A549 (cell line): ENCODE measurements around the gene PRDM9. TPM values are rescaled to one million over a fixed set of nuclear protein-coding genes. Genes with fewer than 3 reads are reported as not detected.
"Not testable (repeated sequence)": the region's sequence is repeated elsewhere in the genome, so short reads cannot be mapped to it uniquely, and the experiment has no call there.

ENCODE experiments used
- ATAC-seq, 2 experiments: fragments of 200-7000 bp in 1 of 2; fragments of >200 bp in 1 of 2; cut with Nextera tagmentation in 1 of 2; cut with Tn5 transposase in 1 of 2; 3 replicates each; pipeline versions ENCODE4 v1.8.0 to v1.9.1; 2018 to 2020; ENCODE audit warnings: mild to moderate bottlenecking in 1 of 2, moderate library complexity in 1 of 2
- CTCF ChIA-PET: fragments of 300-600 bp; sonication (Branson Sonifier 250); formaldehyde crosslinking; extraction: SDS; loops from one replicate; lab custom pipeline; 2021; ENCODE audit warnings: antibody characterized with exemption, inconsistent platforms; lab: Yijun Ruan, JAX
- POLR2A ChIA-PET: fragments of 350-600 bp; formaldehyde crosslinking; extraction: SDS; loops from one replicate; lab custom pipeline; 2021; ENCODE audit warnings: antibody characterized with exemption, inconsistent platforms; lab: Yijun Ruan, JAX
- DNase-seq, 2 experiments: peaks; one replicate each; pipeline versions ENCODE4 v3.0.0 to v3.0.0-alpha.2; 2011 to 2016; ENCODE audit warnings: low read depth in 1 of 2, low spot score in 1 of 2
- FAIRE-seq: peaks from 2 replicates; lab custom pipeline; 2011; peaks lifted over from hg19 to GRCh38; lab: Jason Lieb, UNC
- H3K27ac ChIP-seq, 2 experiments: fragments of >200 bp; sonication (Bioruptor Twin); formaldehyde crosslinking; 3 replicates each; pipeline ENCODE4 v1.5.1; 2016 to 2017
- H3K4me1 ChIP-seq: fragments of >200 bp; sonication (Bioruptor Twin); formaldehyde crosslinking; 3 replicates; pipeline ENCODE4 v1.6.1; 2016
- H3K4me2 ChIP-seq: fragments of >200 bp; sonication (Bioruptor Twin); formaldehyde crosslinking; 3 replicates; pipeline ENCODE4 v1.6.1; 2016
- H3K4me3 ChIP-seq: fragments of >200 bp; sonication (Bioruptor Twin); formaldehyde crosslinking; 3 replicates; pipeline ENCODE4 v1.5.1; 2016
- H3K9me3 ChIP-seq: fragments of >200 bp; sonication (Bioruptor Twin); formaldehyde crosslinking; 3 replicates; pipeline ENCODE4 v1.6.1; 2016
- BHLHE40 ChIP-seq: IDR thresholded peaks from 2 replicates; pipeline ENCODE4 v1.6.1; 2012; ENCODE audit warnings: low read depth, low read length, inconsistent platforms
- CBX2 ChIP-seq: fragments of 200-600 bp; sonication (generic); IDR thresholded peaks from 2 replicates; pipeline ENCODE4 v1.6.1; 2016; ENCODE audit warnings: low read depth, mild to moderate bottlenecking, borderline replicate concordance
- CBX8 ChIP-seq: fragments of 200-600 bp; sonication (generic); IDR thresholded peaks from 2 replicates; pipeline ENCODE4 v1.6.1; 2016
- CEBPB ChIP-seq, 2 experiments: fragments of >200 bp in 1 of 2; sonication (Bioruptor Twin) in 1 of 2; formaldehyde crosslinking in 1 of 2; IDR thresholded peaks; 2 replicates each; pipeline ENCODE4 v1.6.1; 2012 to 2016
- CHD2 ChIP-seq: fragments of 150-350 bp; IDR thresholded peaks from 2 replicates; pipeline ENCODE4 v1.6.1; 2014; ENCODE audit warnings: low read length; ENCODE audit not compliant: partially characterized antibody
- CHD4 ChIP-seq: fragments of 200-600 bp; sonication (generic); IDR thresholded peaks from 2 replicates; pipeline ENCODE4 v1.6.1; 2016; ENCODE audit warnings: antibody characterized with exemption, mild to moderate bottlenecking, borderline replicate concordance
- EHMT2 ChIP-seq: fragments of 200-600 bp; sonication (generic); IDR thresholded peaks from 2 replicates; pipeline ENCODE4 v1.6.1; 2016; ENCODE audit warnings: antibody characterized with exemption, low read depth, mild to moderate bottlenecking, moderate library complexity
- ESRRA ChIP-seq: fragments of 150-350 bp; IDR thresholded peaks from 2 replicates; pipeline ENCODE4 v1.6.1; 2014; ENCODE audit warnings: mild to moderate bottlenecking, low read length, borderline replicate concordance
- FOSL2 ChIP-seq, 2 experiments: fragments of 450-650 bp in 1 of 2; fragments of >200 bp in 1 of 2; sonication (Bioruptor Twin) in 1 of 2; formaldehyde crosslinking; IDR thresholded peaks; 2 replicates each; pipeline versions ENCODE4 v1.5.0 to v1.6.1; 2016 to 2020; ENCODE audit warnings: mild to moderate bottlenecking in 1 of 2, moderate library complexity in 1 of 2
- GATA3 ChIP-seq: IDR thresholded peaks from 2 replicates; pipeline ENCODE4 v1.6.1; 2012; ENCODE audit warnings: borderline replicate concordance
- HOXA7 ChIP-seq: fragments of 250-450 bp; sonication (Bioruptor Pico); IDR thresholded peaks from 2 replicates; pipeline ENCODE4 v1.5.0; 2020; ENCODE audit warnings: mild to moderate bottlenecking, moderate library complexity
- HOXB13 ChIP-seq: fragments of 250-450 bp; sonication (Bioruptor Pico); IDR thresholded peaks from 2 replicates; pipeline ENCODE4 v1.5.0; 2020; ENCODE audit warnings: low read depth, mild to moderate bottlenecking, moderate library complexity
- JUN ChIP-seq, 2 experiments: fragments of >200 bp; sonication (Bioruptor Twin); formaldehyde crosslinking; IDR thresholded peaks; 2 replicates in 1 of 2; 3 replicates in 1 of 2; pipeline ENCODE4 v1.6.1; 2016 to 2017
- KDM5A ChIP-seq: fragments of 200-600 bp; sonication (generic); IDR thresholded peaks from 2 replicates; pipeline ENCODE4 v1.6.1; 2016; ENCODE audit warnings: antibody characterized with exemption, mild to moderate bottlenecking
- MAFK ChIP-seq: fragments of 450-650 bp; IDR thresholded peaks from 2 replicates; pipeline ENCODE4 v1.6.1; 2014; ENCODE audit not compliant: partially characterized antibody
- MAZ ChIP-seq: fragments of 150-350 bp; IDR thresholded peaks from 2 replicates; pipeline ENCODE4 v1.6.1; 2014; ENCODE audit warnings: antibody characterized with exemption, low read depth, low read length, borderline replicate concordance
- MYC ChIP-seq: IDR thresholded peaks from 2 replicates; pipeline ENCODE4 v1.6.1; 2012; ENCODE audit warnings: mild to moderate bottlenecking, inconsistent platforms, low read length, improper control_type of control experiment, borderline replicate concordance
- NFE2L2 ChIP-seq: fragments of 150-350 bp; conservative IDR thresholded peaks from 2 replicates; pipeline ENCODE4 v1.6.1; 2014; ENCODE audit warnings: low read length
- PHF8 ChIP-seq: fragments of 200-600 bp; sonication (generic); IDR thresholded peaks from 2 replicates; pipeline ENCODE4 v1.6.1; 2016; ENCODE audit warnings: low read depth, mild to moderate bottlenecking, antibody characterized with exemption, moderate library complexity, borderline replicate concordance
- POLR2A ChIP-seq: IDR thresholded peaks from 2 replicates; pipeline ENCODE4 v1.6.1; 2012; ENCODE audit warnings: mild to moderate bottlenecking, low read length
- RFX5 ChIP-seq: fragments of 450-650 bp; IDR thresholded peaks from 2 replicates; pipeline ENCODE4 v1.7.1; 2014; ENCODE audit warnings: antibody characterized with exemption, mild to moderate bottlenecking, moderate library complexity
- RNF2 ChIP-seq: fragments of 200-600 bp; sonication (generic); IDR thresholded peaks from 2 replicates; pipeline ENCODE4 v1.6.1; 2016; ENCODE audit warnings: low read depth, mild to moderate bottlenecking, antibody characterized with exemption, moderate library complexity, borderline replicate concordance
- ZC3H11A ChIP-seq: fragments of 450-650 bp; IDR thresholded peaks from 2 replicates; pipeline ENCODE4 v1.6.1; 2014; ENCODE audit warnings: antibody characterized with exemption, mild to moderate bottlenecking
- WGBS: methylation state at CpG from one replicate; pipeline ENCODE4 v1.1.6; 2017; ENCODE audit errors: missing lambda C conversion rate; 5-methylcytosine and 5-hydroxymethylcytosine counted together
- polyA plus RNA-seq, 4 experiments: library from polyadenylated mRNA; depleted of rRNA in 3 of 4; stranded (reverse); fragments of >200 nt; fragmentation: RNase III in 1 of 4; extraction: RNeasy Plus Mini Kit Qiagen cat#74134 plus additional on column Dnase treatment in 1 of 4; gene quantifications; 2 replicates in 3 of 4; 3 replicates in 1 of 4; pipeline ENCODE4 v1.2.3, GENCODE V29; 2011 to 2017
- TF ChIP-seq, protein P1 (sequence below): fragments of 250-450 bp; sonication (Bioruptor Pico); IDR thresholded peaks from 2 replicates; pipeline ENCODE4 v1.5.0; 2020; ENCODE audit warnings: low read depth, mild to moderate bottlenecking, moderate library complexity
- TF ChIP-seq, protein P2 (sequence below): fragments of >200 bp; sonication (Bioruptor Twin); formaldehyde crosslinking; IDR thresholded peaks from 3 replicates; pipeline ENCODE4 v1.5.1; 2016
- TF ChIP-seq, protein P3 (sequence below): fragments of 200-600 bp; sonication (generic); IDR thresholded peaks from 2 replicates; pipeline ENCODE4 v1.6.1; 2016; ENCODE audit warnings: antibody characterized with exemption, mild to moderate bottlenecking, moderate library complexity

The PRDM9 gene
- polyA plus RNA-seq, 2 of the 4 experiments (the other 2 are of a cell fraction): not detected

DNA sequence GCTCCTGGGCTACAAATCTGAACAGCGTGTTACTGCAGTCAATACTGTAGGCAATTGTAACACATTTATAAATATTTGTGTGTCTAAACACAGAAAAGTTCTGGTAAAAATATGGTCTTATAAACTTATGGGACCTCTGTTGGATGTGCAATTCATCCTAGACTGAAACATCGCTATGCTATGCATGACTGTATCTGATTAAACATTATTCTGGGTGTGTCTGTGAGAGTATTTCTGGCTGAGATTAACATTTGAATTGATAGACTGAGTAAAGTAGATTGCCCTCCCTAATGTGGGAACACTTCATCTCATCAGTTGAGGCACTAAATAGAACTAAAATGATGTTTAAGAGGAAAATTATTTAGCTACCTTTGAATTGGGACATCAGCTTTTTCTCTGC, 24.3 kb upstream of the PRDM9 start (continued):
- TF ChIP-seq CBX2: no peak
- TF ChIP-seq KDM5A: no peak
- no peak for TF ChIP-seq POLR2A
- no peak for TF ChIP-seq PHF8
- TF ChIP-seq BHLHE40: no peak
- no peak for TF ChIP-seq GATA3
- no peak for TF ChIP-seq ESRRA
- TF ChIP-seq, protein P1, sequence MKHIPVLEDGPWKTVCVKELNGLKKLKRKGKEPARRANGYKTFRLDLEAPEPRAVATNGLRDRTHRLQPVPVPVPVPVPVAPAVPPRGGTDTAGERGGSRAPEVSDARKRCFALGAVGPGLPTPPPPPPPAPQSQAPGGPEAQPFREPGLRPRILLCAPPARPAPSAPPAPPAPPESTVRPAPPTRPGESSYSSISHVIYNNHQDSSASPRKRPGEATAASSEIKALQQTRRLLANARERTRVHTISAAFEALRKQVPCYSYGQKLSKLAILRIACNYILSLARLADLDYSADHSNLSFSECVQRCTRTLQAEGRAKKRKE (CRISPR knock-in tag): no peak
- no peak for TF ChIP-seq MYC
- TF ChIP-seq JUN (IDR thresholded peaks at IDR 0.05): no peak

DNA sequence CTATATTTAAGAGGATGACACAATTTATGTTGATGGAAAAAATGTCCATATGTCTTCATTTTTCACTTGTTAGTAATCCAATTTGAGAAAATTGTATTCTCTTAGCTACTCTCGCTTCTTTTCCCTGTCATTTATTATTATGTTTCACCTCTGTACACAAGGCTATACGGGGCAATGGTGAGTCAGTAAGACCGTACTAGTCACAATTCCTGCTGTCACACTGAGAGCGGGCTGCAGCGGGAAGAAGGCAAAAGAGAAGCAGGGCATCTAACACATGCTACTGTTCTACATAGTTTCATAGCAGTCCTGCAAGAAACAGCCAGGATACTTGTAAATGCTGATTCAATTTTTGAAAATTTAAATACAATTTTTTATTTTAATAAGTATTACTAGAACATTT, 23.3 kb upstream of the PRDM9 start:
- FAIRE-seq (no peak), DNase-seq (peak in 1 of 2 experiments; percentile 20), ATAC-seq (no peak)
- ChIA-PET CTCF (no interaction called here), POLR2A (no interaction called here)
- no peak overlapping the region for H3K27ac ChIP-seq
- H3K4me1 ChIP-seq: 0 out of 3 replicates have a peak, but pooled peaks cover 4% of the 10 kb centered on the region
- no peak overlapping the region; the same call in 2 of the 3 replicates for H3K4me2 ChIP-seq
- H3K9me3 ChIP-seq: no peaks in the 10 kb centered on the region
- 23% methylated on average over 5 of the region's 5 CpGs for WGBS
- H3K4me3 ChIP-seq: no peak overlapping the region
- TF ChIP-seq FOSL2 (IDR thresholded peaks at IDR 0.05): no peak
- TF ChIP-seq FOSL2 (CRISPR knock-in tag; IDR thresholded peaks at IDR 0.05): 0 out of 2 replicates have a peak, but pooled peaks have one; percentile 4
- TF ChIP-seq, protein P2, sequence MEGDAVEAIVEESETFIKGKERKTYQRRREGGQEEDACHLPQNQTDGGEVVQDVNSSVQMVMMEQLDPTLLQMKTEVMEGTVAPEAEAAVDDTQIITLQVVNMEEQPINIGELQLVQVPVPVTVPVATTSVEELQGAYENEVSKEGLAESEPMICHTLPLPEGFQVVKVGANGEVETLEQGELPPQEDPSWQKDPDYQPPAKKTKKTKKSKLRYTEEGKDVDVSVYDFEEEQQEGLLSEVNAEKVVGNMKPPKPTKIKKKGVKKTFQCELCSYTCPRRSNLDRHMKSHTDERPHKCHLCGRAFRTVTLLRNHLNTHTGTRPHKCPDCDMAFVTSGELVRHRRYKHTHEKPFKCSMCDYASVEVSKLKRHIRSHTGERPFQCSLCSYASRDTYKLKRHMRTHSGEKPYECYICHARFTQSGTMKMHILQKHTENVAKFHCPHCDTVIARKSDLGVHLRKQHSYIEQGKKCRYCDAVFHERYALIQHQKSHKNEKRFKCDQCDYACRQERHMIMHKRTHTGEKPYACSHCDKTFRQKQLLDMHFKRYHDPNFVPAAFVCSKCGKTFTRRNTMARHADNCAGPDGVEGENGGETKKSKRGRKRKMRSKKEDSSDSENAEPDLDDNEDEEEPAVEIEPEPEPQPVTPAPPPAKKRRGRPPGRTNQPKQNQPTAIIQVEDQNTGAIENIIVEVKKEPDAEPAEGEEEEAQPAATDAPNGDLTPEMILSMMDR: no peak

DNA sequence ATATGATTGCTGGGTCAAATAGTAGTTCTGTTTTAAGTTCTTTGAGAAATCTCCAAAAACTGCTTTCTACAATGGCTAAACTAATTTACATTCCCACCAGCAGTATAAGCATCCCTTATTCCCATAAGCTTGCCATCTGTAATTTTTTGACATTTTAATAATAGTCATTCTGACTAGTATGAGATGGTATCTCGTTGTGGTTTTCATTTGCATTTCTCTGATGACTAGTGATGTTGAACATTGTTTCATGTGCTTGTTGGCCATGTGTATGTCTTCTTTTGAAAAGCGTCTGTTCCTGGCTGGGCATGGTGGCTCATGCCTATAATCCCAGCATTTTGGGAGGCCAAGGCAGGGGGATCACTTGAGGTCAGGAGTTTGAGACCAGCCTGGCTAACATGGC, 21.2 kb upstream of the PRDM9 start:
- CTCF ChIA-PET, ATAC-seq, POLR2A ChIA-PET, H3K4me1 ChIP-seq, H3K4me2 ChIP-seq, FAIRE-seq, DNase-seq, H3K27ac ChIP-seq, H3K4me3 ChIP-seq, H3K9me3 ChIP-seq: not testable (repeated sequence)
- 13% methylated on average over 2 of the region's 2 CpGs for WGBS

DNA sequence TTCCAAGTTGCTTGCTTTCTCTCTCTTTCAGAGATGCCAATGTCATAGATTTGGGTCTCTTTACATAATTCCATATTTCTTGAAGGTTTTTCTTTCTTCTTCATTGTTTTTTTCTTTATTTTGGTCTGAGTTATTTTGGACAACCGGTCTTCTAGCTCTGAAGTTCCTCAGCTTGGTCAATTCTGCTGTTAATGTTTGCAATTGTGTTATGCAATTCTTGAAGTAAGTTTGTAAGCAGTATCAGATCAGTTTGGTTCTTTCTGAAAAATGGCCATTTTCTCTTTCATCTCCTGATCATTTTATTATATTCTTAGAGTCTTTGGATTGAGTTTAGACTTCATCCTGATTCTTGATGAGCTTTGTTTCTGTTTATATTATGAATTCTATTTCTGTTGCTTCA, 16.4 kb upstream of the PRDM9 start:
- no peak overlapping the region for H3K4me2 ChIP-seq
- FAIRE-seq (no peak), DNase-seq (no peak), ATAC-seq (no peak)
- H3K4me1 ChIP-seq: no peaks in the 10 kb centered on the region
- H3K27ac ChIP-seq: no peak overlapping the region
- ChIA-PET CTCF (no interaction called here), POLR2A (no interaction called here)
- H3K4me3 ChIP-seq: no peak overlapping the region
- TF ChIP-seq MAZ: no peak
- no peak for TF ChIP-seq ESRRA
- TF ChIP-seq CHD4: no peak
- no peak for TF ChIP-seq CBX8
- no peak for TF ChIP-seq HOXA7 (CRISPR knock-in tag)
- no peak for TF ChIP-seq RFX5
- TF ChIP-seq MYC: no peak
- no peak for TF ChIP-seq PHF8
- no peak for TF ChIP-seq ZC3H11A
- no peak for TF ChIP-seq CEBPB (IDR thresholded peaks at IDR 0.05)
- TF ChIP-seq NFE2L2: no peak
- no peak for TF ChIP-seq MAFK
- TF ChIP-seq CHD2: no peak
- TF ChIP-seq, protein P3, sequence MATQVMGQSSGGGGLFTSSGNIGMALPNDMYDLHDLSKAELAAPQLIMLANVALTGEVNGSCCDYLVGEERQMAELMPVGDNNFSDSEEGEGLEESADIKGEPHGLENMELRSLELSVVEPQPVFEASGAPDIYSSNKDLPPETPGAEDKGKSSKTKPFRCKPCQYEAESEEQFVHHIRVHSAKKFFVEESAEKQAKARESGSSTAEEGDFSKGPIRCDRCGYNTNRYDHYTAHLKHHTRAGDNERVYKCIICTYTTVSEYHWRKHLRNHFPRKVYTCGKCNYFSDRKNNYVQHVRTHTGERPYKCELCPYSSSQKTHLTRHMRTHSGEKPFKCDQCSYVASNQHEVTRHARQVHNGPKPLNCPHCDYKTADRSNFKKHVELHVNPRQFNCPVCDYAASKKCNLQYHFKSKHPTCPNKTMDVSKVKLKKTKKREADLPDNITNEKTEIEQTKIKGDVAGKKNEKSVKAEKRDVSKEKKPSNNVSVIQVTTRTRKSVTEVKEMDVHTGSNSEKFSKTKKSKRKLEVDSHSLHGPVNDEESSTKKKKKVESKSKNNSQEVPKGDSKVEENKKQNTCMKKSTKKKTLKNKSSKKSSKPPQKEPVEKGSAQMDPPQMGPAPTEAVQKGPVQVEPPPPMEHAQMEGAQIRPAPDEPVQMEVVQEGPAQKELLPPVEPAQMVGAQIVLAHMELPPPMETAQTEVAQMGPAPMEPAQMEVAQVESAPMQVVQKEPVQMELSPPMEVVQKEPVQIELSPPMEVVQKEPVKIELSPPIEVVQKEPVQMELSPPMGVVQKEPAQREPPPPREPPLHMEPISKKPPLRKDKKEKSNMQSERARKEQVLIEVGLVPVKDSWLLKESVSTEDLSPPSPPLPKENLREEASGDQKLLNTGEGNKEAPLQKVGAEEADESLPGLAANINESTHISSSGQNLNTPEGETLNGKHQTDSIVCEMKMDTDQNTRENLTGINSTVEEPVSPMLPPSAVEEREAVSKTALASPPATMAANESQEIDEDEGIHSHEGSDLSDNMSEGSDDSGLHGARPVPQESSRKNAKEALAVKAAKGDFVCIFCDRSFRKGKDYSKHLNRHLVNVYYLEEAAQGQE: no peak
- TF ChIP-seq EHMT2: no peak
- no peak for TF ChIP-seq HOXB13
- no peak for TF ChIP-seq RNF2
- no peak for TF ChIP-seq FOSL2 (IDR thresholded peaks at IDR 0.05)
- TF ChIP-seq FOSL2 (CRISPR knock-in tag; IDR thresholded peaks at IDR 0.05): no peak
- no peaks in the 10 kb centered on the region for H3K9me3 ChIP-seq
- 0% methylated on average over 1 of the region's 1 CpG for WGBS
